GM18520 (cell line): Measurements from ENCODE around the gene CARD11.
"Not testable (repeated sequence)": the region's sequence is repeated elsewhere in the genome, so short reads cannot be mapped to it uniquely, and the experiment has no call there.

Source experiments
- ATAC-seq: cut with Tn5 transposase; IDR thresholded peaks from one replicate; pipeline ENCODE4 v1.9.1; 2021; ENCODE audit not compliant: unreplicated experiment

The CARD11 gene

GRCh38 chr7:2966466-2967078 is 77.1 kb downstream of the CARD11 start:
- no peak for ATAC-seq

GRCh38 chr7:2965745-2966270 is 77.9 kb downstream of the CARD11 start:
- ATAC-seq = no peak

DNA sequence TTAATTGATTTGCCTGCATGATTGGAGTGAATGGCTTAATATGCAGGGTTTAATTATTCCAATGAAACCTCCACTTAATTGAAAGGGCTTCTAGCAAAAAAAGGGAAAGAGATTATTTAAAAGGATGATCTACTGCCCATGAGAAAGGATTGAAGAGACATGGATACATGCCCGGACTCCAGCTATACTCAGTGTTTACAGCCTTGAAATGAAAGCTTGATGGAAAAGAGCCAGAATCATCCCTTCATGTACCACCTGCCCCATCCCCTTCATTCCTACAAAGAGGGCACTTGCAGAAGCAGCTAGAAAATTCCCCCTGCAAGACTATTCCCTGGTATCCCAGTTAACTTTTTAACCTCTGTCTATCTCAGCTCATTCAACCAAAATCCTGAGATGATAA is 78.4 kb downstream of the CARD11 start:
- ATAC-seq = no peak

GRCh38 chr7:2964208-2964607 is 79.5 kb downstream of the CARD11 start:
- ATAC-seq = no peak

- no peak for ATAC-seq
These were observed 80.8 kb downstream of the CARD11 start for GRCh38 chr7:2962865-2963264.

DNA sequence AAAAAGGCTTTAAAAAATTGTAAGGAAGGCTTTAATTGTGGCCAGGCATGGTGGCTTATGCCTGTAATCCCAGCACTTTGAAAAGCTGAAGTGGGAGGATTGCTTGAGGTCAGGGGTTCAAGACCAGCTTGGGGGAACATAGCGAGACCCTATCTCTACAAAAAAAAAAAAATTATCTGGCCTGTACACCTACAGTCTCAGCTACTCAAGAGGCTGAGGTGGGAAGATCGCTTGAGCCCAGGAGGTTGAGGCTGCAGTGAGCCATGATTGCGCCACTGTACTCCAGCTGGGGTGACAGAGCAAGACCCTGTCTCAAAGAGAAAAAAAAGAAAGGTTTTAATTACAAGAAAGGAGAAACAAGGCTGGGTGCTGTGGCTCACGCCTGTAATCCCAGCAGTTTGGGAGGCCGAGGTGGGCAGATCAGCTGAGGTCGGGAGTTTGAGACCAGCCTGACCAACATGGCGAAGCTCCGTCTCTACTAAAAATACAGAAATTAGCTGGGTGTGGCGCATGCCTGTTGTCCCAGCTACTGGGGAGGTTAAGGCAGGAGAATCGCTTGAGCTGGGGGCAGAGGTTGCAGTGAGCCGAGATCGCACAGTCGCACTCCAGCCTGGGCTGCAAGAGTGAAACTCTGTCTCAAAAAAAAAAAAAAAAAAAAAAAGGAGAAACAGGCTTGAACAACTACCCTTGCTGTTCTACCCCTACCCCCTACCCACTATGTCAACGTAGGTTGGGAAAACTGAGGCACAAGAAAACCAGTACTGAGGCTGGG is 83.7 kb downstream of the CARD11 start:
- ATAC-seq = no peak

DNA sequence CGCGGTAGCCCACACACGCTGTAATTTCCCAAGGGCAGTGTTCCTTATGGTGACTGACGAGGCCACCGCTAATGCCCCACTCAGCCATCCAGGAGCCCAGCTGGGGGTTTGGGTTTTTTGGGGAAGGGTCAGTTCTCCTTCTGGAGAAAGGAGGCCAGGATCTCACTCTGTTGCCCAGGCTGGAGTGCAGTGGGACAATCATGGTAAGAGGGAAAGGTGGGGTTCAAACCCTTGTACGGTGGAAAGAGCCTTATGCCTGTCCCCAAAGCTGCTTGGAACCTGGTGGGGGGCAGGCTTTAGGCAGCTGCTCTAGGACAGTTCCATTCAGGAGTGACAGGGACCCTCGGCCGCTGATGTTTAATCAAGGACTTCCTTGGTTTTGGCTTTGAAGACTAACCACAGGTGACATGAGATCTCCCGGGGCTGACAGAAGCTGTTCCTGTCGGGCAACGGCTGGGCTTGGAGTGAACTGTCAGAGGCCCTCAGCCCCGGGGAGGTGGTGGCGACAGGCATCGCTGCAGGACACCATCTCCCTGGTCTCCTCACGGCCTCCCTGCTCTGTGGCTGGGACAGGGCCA is 84.5 kb downstream of the CARD11 start:
- ATAC-seq = no peak

DNA sequence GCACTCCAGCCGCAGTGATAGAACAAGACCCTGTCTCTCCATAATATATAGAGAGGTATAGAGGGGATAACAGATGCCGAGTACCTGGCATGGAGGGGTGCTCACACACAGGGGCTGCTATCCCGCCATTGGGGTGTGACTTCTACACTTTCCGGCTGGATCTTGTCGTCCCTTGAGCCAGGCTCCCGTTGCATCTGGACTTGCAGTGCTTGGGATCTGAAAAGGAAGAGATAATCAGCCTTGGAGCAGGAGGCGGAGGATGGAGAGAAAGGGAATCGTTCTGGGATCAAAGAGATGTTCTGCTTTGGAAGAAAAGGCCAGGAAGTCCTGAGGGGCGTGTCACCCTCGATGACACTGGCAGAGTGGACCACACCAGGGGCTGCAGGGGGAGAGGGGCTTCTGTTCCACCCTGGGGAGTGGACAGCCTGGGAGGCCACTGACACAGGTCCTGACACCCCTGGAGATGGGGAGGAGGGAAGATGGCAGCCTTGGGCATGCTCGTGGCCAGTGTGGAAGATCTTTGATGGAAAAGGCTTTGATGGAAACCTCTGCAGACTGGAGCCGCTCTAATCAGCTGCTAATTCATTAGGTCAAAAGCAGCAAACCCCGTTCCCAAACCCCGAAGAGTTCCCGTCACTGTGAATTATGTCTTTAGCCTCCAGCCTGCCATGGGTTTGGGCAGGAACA is 85.1 kb downstream of the CARD11 start:
- ATAC-seq = no peak

- ATAC-seq = not testable (repeated sequence)
These were observed 86.3 kb downstream of the CARD11 start for GRCh38 chr7:2957369-2957727.

GRCh38 chr7:2956526-2957368 is 86.9 kb downstream of the CARD11 start:
- ATAC-seq = no peak

DNA sequence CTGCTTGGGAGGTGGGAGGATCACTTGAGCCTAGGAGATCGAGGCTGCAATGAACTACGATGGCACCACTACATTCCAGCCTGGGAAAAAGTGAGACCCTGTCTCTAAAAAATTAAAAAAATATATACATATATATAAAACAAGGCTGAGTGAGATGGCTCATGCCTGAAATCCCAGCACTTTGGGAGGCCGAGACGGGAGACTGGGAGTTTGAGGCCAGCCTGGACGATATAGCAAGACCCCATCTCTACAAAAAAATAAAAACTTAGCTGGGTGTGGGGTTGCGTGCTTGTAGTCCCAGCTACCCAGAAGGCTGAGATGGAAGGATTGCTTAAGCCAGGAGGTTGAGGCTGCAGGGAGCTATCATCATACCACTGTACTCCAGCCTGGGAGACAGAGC is 87.6 kb downstream of the CARD11 start:
- ATAC-seq = no peak

DNA sequence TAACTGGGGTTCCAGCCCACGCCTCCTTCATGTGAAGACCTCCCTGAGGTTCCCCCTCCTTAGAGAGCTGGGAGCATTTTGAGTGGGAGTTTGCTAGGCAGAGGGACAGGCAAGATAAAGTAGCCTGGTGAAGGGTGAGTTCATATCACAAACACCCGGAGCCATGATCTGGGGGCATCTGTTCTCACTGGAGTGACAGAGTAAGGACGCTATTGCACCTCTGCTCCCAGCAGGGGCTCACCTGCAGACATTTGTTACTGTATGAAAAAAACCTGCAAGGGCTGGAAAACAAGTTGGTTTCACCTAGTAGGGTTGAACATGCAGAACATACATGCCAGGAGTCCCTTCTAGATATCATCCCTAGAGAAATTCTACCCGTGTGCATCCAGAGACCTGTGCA is 88.4 kb downstream of the CARD11 start:
- ATAC-seq = no peak

GRCh38 chr7:2954433-2954853 is 89.2 kb downstream of the CARD11 start:
- no peak for ATAC-seq

DNA sequence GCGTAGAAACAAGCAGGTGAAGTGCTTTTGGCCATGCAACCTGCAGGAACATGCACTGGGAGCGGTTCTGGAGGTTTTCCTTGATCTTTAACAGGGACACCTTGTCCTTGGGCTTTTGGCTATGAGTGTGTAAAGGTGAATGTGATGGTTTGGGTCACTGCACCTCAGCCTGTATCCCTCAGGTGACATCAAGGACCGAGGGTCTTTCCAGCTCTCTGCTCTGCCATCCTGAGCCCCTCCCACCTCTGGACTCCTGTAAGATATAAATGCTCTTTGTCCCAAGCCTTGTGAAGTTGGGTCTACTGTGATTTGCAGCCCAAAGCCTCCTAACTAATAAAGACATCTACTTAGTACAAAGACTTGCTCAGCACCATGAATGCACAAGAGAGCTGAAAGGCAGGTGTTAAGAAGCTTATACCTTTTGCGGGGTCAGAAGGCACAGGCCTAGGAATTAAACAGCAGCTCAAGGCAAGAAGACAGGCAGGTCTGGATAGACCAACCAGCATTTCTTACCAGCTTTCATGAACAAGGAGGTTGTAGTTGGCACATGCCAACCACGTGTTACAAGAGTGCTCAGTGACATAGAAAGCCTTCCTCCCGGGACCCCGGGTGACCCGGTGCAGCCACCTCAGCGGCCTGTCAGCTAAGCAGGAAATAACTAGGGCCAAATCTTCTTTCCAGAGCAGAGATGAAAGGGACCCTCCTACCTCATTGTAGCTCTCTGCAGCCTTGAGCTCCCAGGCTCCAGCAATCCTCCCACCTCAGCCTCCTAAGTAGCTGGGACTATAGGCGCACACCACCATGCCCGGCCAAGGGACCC is 89.9 kb downstream of the CARD11 start:
- no peak for ATAC-seq

DNA sequence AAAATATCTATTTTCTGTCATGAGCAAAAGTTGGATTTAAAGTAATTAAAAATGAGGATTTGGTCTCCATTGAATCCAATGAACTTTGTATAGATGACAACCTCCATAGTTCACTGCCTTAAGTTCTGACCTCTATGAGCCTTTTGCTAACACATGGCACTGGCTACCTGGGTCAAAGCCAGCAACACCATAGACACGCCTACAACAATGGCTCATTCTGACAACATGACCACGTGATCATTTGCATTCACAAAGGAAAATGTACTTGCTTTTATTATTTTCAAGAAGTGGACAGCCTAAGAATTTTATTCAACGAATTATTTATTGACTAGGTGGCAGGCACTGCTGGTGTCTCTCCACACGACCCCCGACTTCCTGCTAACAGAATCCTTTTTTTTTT is 90.6 kb downstream of the CARD11 start:
- ATAC-seq = no peak

DNA sequence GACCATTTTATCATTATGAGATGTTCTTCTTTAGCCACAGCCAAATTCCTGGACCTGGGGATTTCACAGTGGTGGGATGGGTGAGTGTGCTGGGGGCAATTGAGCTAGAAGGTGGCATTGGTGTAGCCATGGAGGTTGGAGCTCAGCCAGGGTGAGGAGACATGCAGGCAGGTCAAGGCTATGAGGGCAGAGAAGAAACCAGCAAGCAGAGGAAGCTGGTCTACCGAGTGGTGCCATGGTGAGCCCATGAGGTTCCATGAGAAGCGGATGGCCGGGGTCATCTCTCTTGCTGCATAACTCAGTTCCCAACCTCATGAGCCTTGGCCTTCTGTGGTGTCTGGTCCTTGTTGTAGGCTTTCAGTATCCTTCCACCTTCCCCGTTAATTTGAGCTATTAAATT is 91.4 kb downstream of the CARD11 start:
- ATAC-seq = no peak

DNA sequence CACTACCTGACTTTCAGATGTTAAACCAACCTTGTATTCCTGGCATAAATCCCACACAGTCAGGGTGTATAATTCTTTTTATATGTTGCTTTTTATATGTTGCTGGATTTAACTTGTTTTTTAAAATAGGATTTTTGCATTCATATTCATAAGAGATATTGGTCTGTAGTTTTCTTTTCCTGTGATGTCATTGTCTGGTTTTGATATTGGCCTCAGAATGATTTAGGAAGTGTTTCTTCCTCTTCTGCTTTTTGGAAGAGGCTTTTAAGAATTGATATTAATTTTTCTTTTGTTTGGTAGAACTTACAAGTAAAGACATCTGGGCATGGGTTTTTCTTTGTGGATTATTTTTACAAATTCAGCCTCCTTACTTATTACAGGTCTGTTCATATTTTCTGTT is 93.1 kb downstream of the CARD11 start:
- no peak for ATAC-seq

- ATAC-seq = no peak
These were observed 94.9 kb downstream of the CARD11 start for GRCh38 chr7:2948749-2949148.

- ATAC-seq = no peak
These were observed 96.4 kb downstream of the CARD11 start for GRCh38 chr7:2947058-2947780.
